ENCODE measurements around the gene TRAF1. TPM values are rescaled to one million over a fixed set of nuclear protein-coding genes. Genes with fewer than 3 reads are reported as not detected.

TRAF1 gene
- total and polyA plus RNA-seq, 2 donors (not counting 1 experiment from before 2014, with no cell fraction given), result 12.2 to 19.5 TPM

- Histone ChIP-seq H3K79me2 (ENCODE audit: control insufficient read depth, insufficient read depth, low read length) (no peaks in the 10 kb centered on the region), H2AFZ (ENCODE audit: insufficient read depth, low read depth, low read length, poor library complexity, severe bottlenecking) (no peak overlapping the region), H4K20me1 (ENCODE audit: control insufficient read depth, insufficient read depth, low read length, poor library complexity, severe bottlenecking) (no peaks in the 10 kb centered on the region), H3K9ac (ENCODE audit: low read length) (no peak overlapping the region), H3K27ac (ENCODE audit: low read length in 2 of 2) (no peak overlapping the region), H3K4me1 (ENCODE audit: control insufficient read depth in 2 of 2, insufficient read depth in 2 of 2, low read length in 2 of 2) (peaks cover 37 to 38% of the 10 kb centered on the region in 2 donors), H3K4me2 (replicated peaks; ENCODE audit: low read depth, low read length, poor library complexity, severe bottlenecking) (no peak overlapping the region), H3K36me3 (replicated peaks in 1 of 2; ENCODE audit: control extremely low read depth in 1 of 2, control insufficient read depth in 1 of 2, extremely low read depth in 1 of 2, insufficient read depth in 2 of 2, low read length in 1 of 2) (no peaks in the 10 kb centered on the region), H3K27me3 (replicated peaks in 1 of 4; ENCODE audit: control extremely low read depth in 1 of 4, control insufficient read depth in 3 of 4, insufficient read depth in 4 of 4, low read length in 3 of 4) (no peaks in the 10 kb centered on the region), H3K9me3 (ENCODE audit: control extremely low read depth in 1 of 3, control insufficient read depth in 2 of 3, insufficient read depth in 1 of 3, low read length in 2 of 3) (no peaks in the 10 kb centered on the region), H3K4me3 (ENCODE audit: control extremely low read depth in 1 of 5, extremely low read depth in 1 of 5, insufficient read depth in 1 of 5, low read depth in 2 of 5, low read length in 4 of 5) (no peak overlapping the region)
- H3K4me1 Mint-ChIP-seq, result peaks cover 37% of the 10 kb centered on the region
- ATAC-seq (ENCODE audit: low read depth) (no peak), DNase-seq (no peak)
- POLR2A ChIA-PET, result no interaction called here
- intact Hi-C loops (cut with micrococcal nuclease), result no loop called here
- H3K27me3 Mint-ChIP-seq, result no peaks in the 10 kb centered on the region
- TF ChIP-seq EZH2 (IDR thresholded peaks at IDR 0.05; ENCODE audit: borderline replicate concordance, insufficient read depth, low read depth, low read length, poor library complexity, severe bottlenecking), result no peak
- no peak for TF ChIP-seq CTCF (IDR thresholded peaks at IDR 0.05)
- no CpG with 5 or more reads among the region's 3 CpGs for WGBS (ENCODE audit: insufficient coverage)
- no peak overlapping the region for H3K4me3 Mint-ChIP-seq
- no peak overlapping the region for H3K27ac Mint-ChIP-seq
- CTCF ChIA-PET, result no interaction called here
- H3K9me3 Mint-ChIP-seq (ENCODE audit: insufficient read depth), result no peaks in the 10 kb centered on the region
These were observed 28.2 kb downstream of the TRAF1 start for GRCh38 chr9:120898396-120898795.

- Mint-ChIP-seq H3K4me1 (peaks cover 43% of the 10 kb centered on the region), H3K9me3 (ENCODE audit: insufficient read depth) (no peaks in the 10 kb centered on the region), H3K27ac (no peak overlapping the region), H3K27me3 (no peaks in the 10 kb centered on the region), H3K4me3 (no peak overlapping the region)
- H3K79me2 ChIP-seq (ENCODE audit: control insufficient read depth, insufficient read depth, low read length), result no peaks in the 10 kb centered on the region
- no peak overlapping the region for H3K4me3 ChIP-seq (ENCODE audit: control extremely low read depth in 1 of 5, extremely low read depth in 1 of 5, insufficient read depth in 1 of 5, low read depth in 2 of 5, low read length in 4 of 5)
- no peak overlapping the region for H3K27ac ChIP-seq (ENCODE audit: low read length in 2 of 2)
- ChIA-PET POLR2A (interaction anchor here (0.7 to 0.9 kb wide), 2 partner anchors 11 to 24 kb away, joined by 3 read pairs; no protein-coding TSS in a partner anchor), CTCF (interaction anchor here (1.0 to 1.4 kb wide), 3 partner anchors 25 to 41 kb away, joined by 3 to 5 read pairs (median 4); no protein-coding TSS in a partner anchor)
- no peaks in the 10 kb centered on the region for H3K36me3 ChIP-seq (replicated peaks in 1 of 2; ENCODE audit: control extremely low read depth in 1 of 2, control insufficient read depth in 1 of 2, extremely low read depth in 1 of 2, insufficient read depth in 2 of 2, low read length in 1 of 2)
- no peak overlapping the region for H3K4me2 ChIP-seq (replicated peaks; ENCODE audit: low read depth, low read length, poor library complexity, severe bottlenecking)
- ATAC-seq (ENCODE audit: low read depth), result no peak
- H3K9ac ChIP-seq (ENCODE audit: low read length), result no peak overlapping the region
- intact Hi-C loops (cut with micrococcal nuclease), result no loop called here
- WGBS (ENCODE audit: insufficient coverage), result no CpG with 5 or more reads among the region's 2 CpGs
- TF ChIP-seq EZH2 (IDR thresholded peaks at IDR 0.05; ENCODE audit: borderline replicate concordance, insufficient read depth, low read depth, low read length, poor library complexity, severe bottlenecking) (no peak), CTCF (IDR thresholded peaks at IDR 0.05) (no peak)
- DNase-seq, result no peak
- no peaks in the 10 kb centered on the region for H3K9me3 ChIP-seq (ENCODE audit: control extremely low read depth in 1 of 3, control insufficient read depth in 2 of 3, insufficient read depth in 1 of 3, low read length in 2 of 3)
- H3K4me1 ChIP-seq (ENCODE audit: control insufficient read depth in 2 of 2, insufficient read depth in 2 of 2, low read length in 2 of 2), result peaks cover 41% of the 10 kb centered on the region in 2 donors
- peaks cover 6% of the 10 kb centered on the region for H4K20me1 ChIP-seq (ENCODE audit: control insufficient read depth, insufficient read depth, low read length, poor library complexity, severe bottlenecking)
- no peaks in the 10 kb centered on the region for H3K27me3 ChIP-seq (replicated peaks in 1 of 4; ENCODE audit: control extremely low read depth in 1 of 4, control insufficient read depth in 3 of 4, insufficient read depth in 4 of 4, low read length in 3 of 4)
- no peak overlapping the region for H2AFZ ChIP-seq (ENCODE audit: insufficient read depth, low read depth, low read length, poor library complexity, severe bottlenecking)
These were observed 30.6 kb downstream of the TRAF1 start for GRCh38 chr9:120895951-120896350.

Data from B cell (primary cell).